ENCODE results near the gene MRPS9.

Gene MRPS9

DNA sequence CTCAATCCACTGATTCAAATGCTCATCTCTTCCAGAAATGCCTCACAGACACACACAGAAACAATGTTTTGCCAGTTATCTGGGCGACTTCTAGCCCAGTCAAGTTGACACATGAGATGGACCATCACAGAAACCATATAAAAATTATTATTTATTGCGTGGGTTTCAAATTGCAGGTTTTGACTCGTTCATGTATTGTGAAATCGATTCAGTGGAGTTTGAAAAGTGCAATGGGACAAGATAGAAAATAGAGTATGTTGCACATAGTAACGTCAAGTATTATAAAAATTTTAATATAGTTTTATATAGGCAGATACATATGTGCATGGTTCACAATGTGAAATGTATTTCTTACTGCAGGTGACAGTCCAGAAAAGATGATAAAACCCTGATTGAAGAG, 100.8 kb downstream of the MRPS9 start:
- no peak overlapping the region for H3K9ac ChIP-seq (ENCODE audit: low read depth, low read length)

DNA sequence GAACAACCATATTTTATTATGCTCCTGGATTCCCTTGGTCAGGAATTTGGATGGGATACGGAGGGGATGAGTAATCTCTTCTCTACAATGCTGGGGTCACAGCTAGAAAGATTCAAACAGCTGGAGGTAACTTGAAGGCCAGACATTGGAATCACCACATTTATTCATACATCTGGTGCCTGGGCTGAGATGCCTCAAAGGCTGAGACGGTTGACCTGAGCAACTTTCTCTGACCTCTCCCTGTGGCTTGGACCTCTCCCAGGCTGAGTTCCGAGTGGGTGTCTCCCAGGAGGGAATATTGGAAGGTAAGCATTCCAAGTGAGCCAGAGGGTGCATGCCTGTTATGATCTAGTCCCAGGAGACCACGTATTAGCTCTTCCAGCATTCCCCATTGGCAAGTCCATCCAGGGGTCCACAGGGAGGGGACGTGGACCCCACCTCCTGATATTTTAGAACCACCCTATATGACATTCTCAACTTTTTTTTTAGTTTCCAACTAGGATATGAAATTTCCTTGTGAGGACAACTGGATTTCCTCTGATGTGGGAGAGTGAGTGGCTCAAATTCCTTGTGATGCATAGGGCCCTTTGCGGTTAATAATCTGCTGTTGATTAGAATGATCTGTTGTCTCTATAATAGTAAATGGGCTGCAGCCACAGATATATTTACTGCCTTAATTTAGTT, 101.8 kb downstream of the MRPS9 start:
- Histone ChIP-seq H3K4me3 (ENCODE audit: low read depth, low read length) (no peak overlapping the region), H3K36me3 (ENCODE audit: control insufficient read depth, insufficient read depth, low read length) (no peaks in the 10 kb centered on the region), H3K4me1 (ENCODE audit: control insufficient read depth, insufficient read depth, low read length) (peaks cover 6% of the 10 kb centered on the region; the same call in 1 of the 2 replicates), H3K27me3 (ENCODE audit: control insufficient read depth, insufficient read depth, low read length) (peaks cover 18% of the 10 kb centered on the region), H3K9me3 (ENCODE audit: control insufficient read depth, insufficient read depth, low read length) (no peaks in the 10 kb centered on the region), H3K9ac (ENCODE audit: low read depth, low read length) (no peak overlapping the region), H3K27ac (ENCODE audit: low read depth, low read length) (no peak overlapping the region)

More for the DNA sequence above, 100.8 kb downstream of the MRPS9 start:
- Histone ChIP-seq H3K36me3 (ENCODE audit: control insufficient read depth, insufficient read depth, low read length) (no peaks in the 10 kb centered on the region), H3K27me3 (ENCODE audit: control insufficient read depth, insufficient read depth, low read length) (peaks cover 15% of the 10 kb centered on the region), H3K9me3 (ENCODE audit: control insufficient read depth, insufficient read depth, low read length) (no peaks in the 10 kb centered on the region), H3K4me3 (ENCODE audit: low read depth, low read length) (no peak overlapping the region), H3K27ac (ENCODE audit: low read depth, low read length) (no peak overlapping the region), H3K4me1 (ENCODE audit: control insufficient read depth, insufficient read depth, low read length) (peaks cover 6% of the 10 kb centered on the region; the same call in 1 of the 2 replicates)

GRCh38 chr2:105140240-105140568, 102.3 kb downstream of the MRPS9 start:
- H3K27ac ChIP-seq (ENCODE audit: low read depth, low read length), result no peak overlapping the region
- peaks cover 6% of the 10 kb centered on the region; the same call in 1 of the 2 replicates for H3K4me1 ChIP-seq (ENCODE audit: control insufficient read depth, insufficient read depth, low read length)
- no peak overlapping the region for H3K9ac ChIP-seq (ENCODE audit: low read depth, low read length)
- no peaks in the 10 kb centered on the region for H3K36me3 ChIP-seq (ENCODE audit: control insufficient read depth, insufficient read depth, low read length)
- H3K27me3 ChIP-seq (ENCODE audit: control insufficient read depth, insufficient read depth, low read length), result peaks cover 22% of the 10 kb centered on the region
- no peak overlapping the region for H3K4me3 ChIP-seq (ENCODE audit: low read depth, low read length)
- H3K9me3 ChIP-seq (ENCODE audit: control insufficient read depth, insufficient read depth, low read length), result no peaks in the 10 kb centered on the region

DNA sequence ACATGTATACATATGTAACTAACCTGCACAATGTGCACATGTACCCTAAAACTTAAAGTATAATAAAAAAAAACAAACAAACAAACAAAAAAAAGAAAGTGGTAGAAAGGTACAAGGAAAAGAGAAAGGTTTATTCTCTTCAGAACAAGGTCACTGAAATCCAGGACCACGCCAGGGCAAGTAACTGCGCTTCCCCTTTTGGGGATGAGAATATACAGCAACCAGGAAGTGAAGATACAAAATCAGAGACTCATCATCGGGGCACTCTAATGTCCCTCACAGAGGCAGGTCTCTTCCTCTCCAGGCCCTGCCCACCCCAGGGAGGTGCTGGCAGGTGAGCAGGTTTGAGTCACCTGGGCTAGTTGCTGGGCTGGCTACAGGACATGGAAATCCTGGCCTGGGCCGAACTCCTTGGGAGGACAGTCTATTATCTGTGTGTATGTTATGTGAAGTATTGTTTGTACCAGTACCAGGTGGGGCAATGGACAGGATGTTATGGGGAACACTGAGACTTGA, 103.3 kb downstream of the MRPS9 start:
- peaks cover 22% of the 10 kb centered on the region for H3K27me3 ChIP-seq (ENCODE audit: control insufficient read depth, insufficient read depth, low read length)
- H3K9me3 ChIP-seq (ENCODE audit: control insufficient read depth, insufficient read depth, low read length), result no peaks in the 10 kb centered on the region

GRCh38 chr2:105142239-105142638, 104.4 kb downstream of the MRPS9 start:
- Histone ChIP-seq H3K27ac (ENCODE audit: low read depth, low read length) (no peak overlapping the region), H3K4me1 (ENCODE audit: control insufficient read depth, insufficient read depth, low read length) (peaks cover 6% of the 10 kb centered on the region; the same call in 1 of the 2 replicates), H3K36me3 (ENCODE audit: control insufficient read depth, insufficient read depth, low read length) (no peaks in the 10 kb centered on the region), H3K9ac (ENCODE audit: low read depth, low read length) (no peak overlapping the region), H3K9me3 (ENCODE audit: control insufficient read depth, insufficient read depth, low read length) (no peaks in the 10 kb centered on the region), H3K4me3 (ENCODE audit: low read depth, low read length) (no peak overlapping the region), H3K27me3 (ENCODE audit: control insufficient read depth, insufficient read depth, low read length) (peaks cover 22% of the 10 kb centered on the region)

More for the DNA sequence above, 103.3 kb downstream of the MRPS9 start:
- Histone ChIP-seq H3K9ac (ENCODE audit: low read depth, low read length) (no peak overlapping the region), H3K4me3 (ENCODE audit: low read depth, low read length) (no peak overlapping the region), H3K4me1 (ENCODE audit: control insufficient read depth, insufficient read depth, low read length) (peaks cover 6% of the 10 kb centered on the region; the same call in 1 of the 2 replicates), H3K27ac (ENCODE audit: low read depth, low read length) (no peak overlapping the region), H3K36me3 (ENCODE audit: control insufficient read depth, insufficient read depth, low read length) (no peaks in the 10 kb centered on the region)

GRCh38 chr2:105143094-105143466, 105.2 kb downstream of the MRPS9 start:
- peak overlapping the region; percentile 87 for H3K4me3 ChIP-seq (ENCODE audit: low read depth, low read length)

GRCh38 chr2:105143467-105144151, 105.7 kb downstream of the MRPS9 start:
- Histone ChIP-seq H3K4me1 (ENCODE audit: control insufficient read depth, insufficient read depth, low read length) (peaks cover 6% of the 10 kb centered on the region; the same call in 1 of the 2 replicates), H3K27me3 (ENCODE audit: control insufficient read depth, insufficient read depth, low read length) (peaks cover 22% of the 10 kb centered on the region), H3K9me3 (ENCODE audit: control insufficient read depth, insufficient read depth, low read length) (no peaks in the 10 kb centered on the region), H3K4me3 (ENCODE audit: low read depth, low read length) (peak overlapping the region; percentile 87), H3K9ac (ENCODE audit: low read depth, low read length) (peak overlapping the region; percentile 8; the same call in 1 of the 2 replicates), H3K27ac (ENCODE audit: low read depth, low read length) (no peak overlapping the region), H3K36me3 (ENCODE audit: control insufficient read depth, insufficient read depth, low read length) (no peaks in the 10 kb centered on the region)

More at GRCh38 chr2:105143094-105143466, 105.2 kb downstream of the MRPS9 start:
- Histone ChIP-seq H3K27ac (ENCODE audit: low read depth, low read length) (no peak overlapping the region), H3K4me1 (ENCODE audit: control insufficient read depth, insufficient read depth, low read length) (peaks cover 6% of the 10 kb centered on the region; the same call in 1 of the 2 replicates), H3K9me3 (ENCODE audit: control insufficient read depth, insufficient read depth, low read length) (no peaks in the 10 kb centered on the region), H3K9ac (ENCODE audit: low read depth, low read length) (no peak overlapping the region), H3K27me3 (ENCODE audit: control insufficient read depth, insufficient read depth, low read length) (peaks cover 22% of the 10 kb centered on the region), H3K36me3 (ENCODE audit: control insufficient read depth, insufficient read depth, low read length) (no peaks in the 10 kb centered on the region)

DNA sequence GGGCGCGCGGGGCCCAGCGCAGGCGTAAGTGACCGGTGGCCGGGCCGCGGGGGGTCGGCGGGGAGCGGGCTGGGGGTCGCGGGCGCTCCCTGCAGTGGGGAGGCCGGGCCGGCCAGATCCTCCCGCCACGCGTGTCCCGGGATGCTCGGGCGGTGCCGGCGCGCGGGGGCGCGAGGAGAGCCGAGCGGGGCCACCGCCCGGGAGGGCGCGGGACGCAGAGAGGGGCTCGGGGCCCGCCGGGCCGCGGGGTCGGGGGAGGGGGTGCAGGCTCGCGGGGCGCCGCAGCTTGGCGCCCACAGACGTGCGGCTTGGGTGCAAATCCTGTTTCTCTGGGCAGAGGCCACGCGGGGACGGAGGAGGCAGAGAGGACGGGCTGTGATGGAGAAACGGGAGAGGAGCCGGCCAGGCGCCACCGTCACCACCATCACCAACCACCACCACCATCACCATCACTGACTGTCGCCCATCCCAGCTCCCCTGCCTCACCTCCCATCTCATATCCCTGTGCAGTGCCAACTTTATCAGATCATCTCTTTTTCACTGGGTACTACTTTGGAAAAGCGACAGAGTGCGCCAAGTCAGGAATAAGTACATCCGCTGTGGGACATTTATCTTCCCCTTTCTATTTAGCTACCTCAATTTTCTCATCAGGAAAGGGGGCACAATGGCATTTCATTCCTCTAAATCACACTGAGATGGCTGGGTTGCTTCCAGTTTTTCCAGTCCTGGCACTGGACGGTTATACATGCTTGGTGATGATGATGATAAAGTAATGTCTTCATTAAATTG, 106.5 kb downstream of the MRPS9 start:
- no peaks in the 10 kb centered on the region for H3K36me3 ChIP-seq (ENCODE audit: control insufficient read depth, insufficient read depth, low read length)
- no peak overlapping the region for H3K27ac ChIP-seq (ENCODE audit: low read depth, low read length)
- H3K9ac ChIP-seq (ENCODE audit: low read depth, low read length), result no peak overlapping the region; the same call in 1 of the 2 replicates
- H3K9me3 ChIP-seq (ENCODE audit: control insufficient read depth, insufficient read depth, low read length), result no peaks in the 10 kb centered on the region
- H3K4me1 ChIP-seq (ENCODE audit: control insufficient read depth, insufficient read depth, low read length), result 0 out of 2 replicates have a peak, but pooled peaks cover 2% of the 10 kb centered on the region
- H3K27me3 ChIP-seq (ENCODE audit: control insufficient read depth, insufficient read depth, low read length), result peaks cover 22% of the 10 kb centered on the region
- H3K4me3 ChIP-seq (ENCODE audit: low read depth, low read length), result peak overlapping the region; percentile 87

GRCh38 chr2:105144941-105145300, 107.1 kb downstream of the MRPS9 start:
- Histone ChIP-seq H3K9me3 (ENCODE audit: control insufficient read depth, insufficient read depth, low read length) (no peaks in the 10 kb centered on the region), H3K4me1 (ENCODE audit: control insufficient read depth, insufficient read depth, low read length) (no peaks in the 10 kb centered on the region), H3K4me3 (ENCODE audit: low read depth, low read length) (peak overlapping the region; percentile 87; the same call in 1 of the 2 replicates), H3K36me3 (ENCODE audit: control insufficient read depth, insufficient read depth, low read length) (no peaks in the 10 kb centered on the region), H3K27me3 (ENCODE audit: control insufficient read depth, insufficient read depth, low read length) (peaks cover 22% of the 10 kb centered on the region), H3K9ac (ENCODE audit: low read depth, low read length) (no peak overlapping the region), H3K27ac (ENCODE audit: low read depth, low read length) (no peak overlapping the region)

- Histone ChIP-seq H3K9ac (ENCODE audit: low read depth, low read length) (no peak overlapping the region), H3K36me3 (ENCODE audit: control insufficient read depth, insufficient read depth, low read length) (no peaks in the 10 kb centered on the region), H3K9me3 (ENCODE audit: control insufficient read depth, insufficient read depth, low read length) (no peaks in the 10 kb centered on the region), H3K4me3 (ENCODE audit: low read depth, low read length) (no peak overlapping the region), H3K4me1 (ENCODE audit: control insufficient read depth, insufficient read depth, low read length) (no peaks in the 10 kb centered on the region), H3K27me3 (ENCODE audit: control insufficient read depth, insufficient read depth, low read length) (peaks cover 7% of the 10 kb centered on the region), H3K27ac (ENCODE audit: low read depth, low read length) (no peak overlapping the region)
Measured at GRCh38 chr2:105149272-105149671, 111.4 kb downstream of the MRPS9 start.

Measured in HUES48 (cell line).